K562 (cell line): ENCODE results near the gene TCF3. TPM values are rescaled to one million over a fixed set of nuclear protein-coding genes. Genes with fewer than 3 reads are reported as not detected.
A peak's percentile ranks its signal among the peaks of the same experiment; 100 is the strongest.

Source experiments
- C11orf30 ChIP-seq: fragments of 450-650 bp; IDR thresholded peaks from 2 replicates; pipeline ENCODE4 v1.6.1; 2016; ENCODE audit warnings: low read depth, mild to moderate bottlenecking
- CBX5 ChIP-seq: IDR thresholded peaks from 2 replicates; pipeline ENCODE4 v1.6.1; 2014; ENCODE audit warnings: low read depth, borderline replicate concordance
- KLF10 ChIP-seq: fragments of 250-450 bp; sonication (Bioruptor Pico); IDR thresholded peaks from 2 replicates; pipeline ENCODE4 v1.6.1; 2021; ENCODE audit warnings: matching md5 sums
- NR3C1 ChIP-seq: sonication (generic); formaldehyde crosslinking; IDR thresholded peaks from 2 replicates; pipeline ENCODE4 v1.8.1; 2022; ENCODE audit warnings: missing genetic modification reagents
- PTRF ChIP-seq: fragments of 450-650 bp; IDR thresholded peaks from 2 replicates; pipeline ENCODE4 v1.6.1; 2016; ENCODE audit warnings: mild to moderate bottlenecking, missing genetic modification characterization, missing compliant biosample characterization
- RBBP5 ChIP-seq: fragments of 200-600 bp; sonication (generic); IDR thresholded peaks from 2 replicates; pipeline ENCODE4 v1.6.1; 2012; ENCODE audit warnings: borderline replicate concordance, mild to moderate bottlenecking, low read length, control low read depth, inconsistent platforms; ENCODE audit not compliant: insufficient read depth, poor library complexity, severe bottlenecking
- SOX6 ChIP-seq: fragments of 450-650 bp; IDR thresholded peaks from 2 replicates; pipeline ENCODE4 v1.6.1; 2014; ENCODE audit warnings: mild to moderate bottlenecking
- TBP ChIP-seq: optimal IDR thresholded peaks from 2 replicates; pipeline ENCODE3; 2011; ENCODE audit warnings: low read depth, low read length, improper control_type of control experiment
- TEAD4 ChIP-seq, 2 experiments: sonication (generic) in 1 of 2; formaldehyde crosslinking in 1 of 2; IDR thresholded peaks; 2 replicates each; pipeline versions ENCODE4 v1.6.1 to v1.8.0; 2012 to 2022; ENCODE audit warnings: borderline replicate concordance in 1 of 2, inconsistent platforms in 1 of 2, low read length in 1 of 2, mild to moderate bottlenecking in 1 of 2, missing genetic modification reagents in 1 of 2
- ZBTB11 ChIP-seq, 3 experiments: fragments of 200-800 bp in 1 of 3; fragments of 250-450 bp in 1 of 3; fragments of 450-650 bp in 1 of 3; sonication (Bioruptor Pico) in 1 of 3; sonication (Bioruptor generic) in 1 of 3; formaldehyde crosslinking in 1 of 3; IDR thresholded peaks; 2 replicates each; pipeline versions ENCODE4 v1.6.1 to v1.8.0; 2016 to 2022; ENCODE audit warnings: mild to moderate bottlenecking in 2 of 3, missing genetic modification characterization in 2 of 3, missing compliant biosample characterization in 1 of 3, moderate library complexity in 1 of 3
- ZC3H11A ChIP-seq: IDR thresholded peaks from 2 replicates; pipeline ENCODE4 v1.6.1; 2012; ENCODE audit warnings: low read depth, low read length, improper control_type of control experiment
- ZNF124 ChIP-seq: sonication (generic); formaldehyde crosslinking; IDR thresholded peaks from 2 replicates; pipeline ENCODE4 v1.8.1; 2022; ENCODE audit warnings: missing genetic modification reagents
- ZNF639 ChIP-seq, 2 experiments: fragments of 200-800 bp in 1 of 2; sonication (Bioruptor generic) in 1 of 2; sonication (generic) in 1 of 2; formaldehyde crosslinking in 1 of 2; IDR thresholded peaks in 1 of 2; conservative IDR thresholded peaks in 1 of 2; 2 replicates each; pipeline versions ENCODE4 v1.5.0 to v1.6.1; 2016 to 2020; ENCODE audit warnings: missing compliant biosample characterization in 1 of 2, missing genetic modification characterization in 1 of 2, missing genetic modification reagents in 1 of 2
- ZZZ3 ChIP-seq: fragments of 450-650 bp; IDR thresholded peaks from 2 replicates; pipeline ENCODE4 v1.6.1; 2016; ENCODE audit warnings: antibody characterized with exemption, mild to moderate bottlenecking, moderate library complexity
- polyA plus RNA-seq, 8 experiments: library from polyadenylated mRNA; depleted of rRNA in 4 of 8; stranded (reverse) in 5 of 8; unstranded in 3 of 8; fragments of >200 nt; fragmentation: Nextera tagmentation in 2 of 8; fragmentation: Illumina TruSeq in 1 of 8; extraction: Ambion mirVana in 2 of 8; extraction: Trizol in 1 of 8; gene quantifications; 2 replicates each; pipeline versions ENCODE4 v1.2.1 to v1.2.3, GENCODE V29; 2011 to 2014; ENCODE audit warnings: inconsistent platforms in 1 of 8, missing spikeins in 1 of 8
- total RNA-seq, 7 experiments: library from RNA; depleted of rRNA in 6 of 7; stranded (reverse); fragments of >200 nt in 6 of 7; fragmentation: Illumina TruSeq in 2 of 7; extraction: Trizol in 2 of 7; gene quantifications; 2 replicates each; pipeline versions ENCODE4 v1.2.1 to v1.2.3, GENCODE V29; 2011 to 2021; ENCODE audit warnings: low replicate concordance in 1 of 7
- TF ChIP-seq, protein P1 (sequence below): fragments of 250-450 bp; sonication (Bioruptor Pico); IDR thresholded peaks from 2 replicates; pipeline ENCODE4 v1.4.0; 2020; ENCODE audit warnings: mild to moderate bottlenecking, moderate library complexity
- TF ChIP-seq, protein P2 (sequence below): conservative IDR thresholded peaks from 2 replicates; pipeline ENCODE4 v1.6.1; 2011; ENCODE audit warnings: low read depth, mild to moderate bottlenecking, low read length; ENCODE audit not compliant: control insufficient read depth

TCF3 gene
- total and polyA plus RNA-seq, 9 of the 15 experiments (the other 6 are each of a cell fraction or from before 2014, with no cell fraction given): 5.6 to 259 (median 84.0) TPM

- TF ChIP-seq, protein P1, sequence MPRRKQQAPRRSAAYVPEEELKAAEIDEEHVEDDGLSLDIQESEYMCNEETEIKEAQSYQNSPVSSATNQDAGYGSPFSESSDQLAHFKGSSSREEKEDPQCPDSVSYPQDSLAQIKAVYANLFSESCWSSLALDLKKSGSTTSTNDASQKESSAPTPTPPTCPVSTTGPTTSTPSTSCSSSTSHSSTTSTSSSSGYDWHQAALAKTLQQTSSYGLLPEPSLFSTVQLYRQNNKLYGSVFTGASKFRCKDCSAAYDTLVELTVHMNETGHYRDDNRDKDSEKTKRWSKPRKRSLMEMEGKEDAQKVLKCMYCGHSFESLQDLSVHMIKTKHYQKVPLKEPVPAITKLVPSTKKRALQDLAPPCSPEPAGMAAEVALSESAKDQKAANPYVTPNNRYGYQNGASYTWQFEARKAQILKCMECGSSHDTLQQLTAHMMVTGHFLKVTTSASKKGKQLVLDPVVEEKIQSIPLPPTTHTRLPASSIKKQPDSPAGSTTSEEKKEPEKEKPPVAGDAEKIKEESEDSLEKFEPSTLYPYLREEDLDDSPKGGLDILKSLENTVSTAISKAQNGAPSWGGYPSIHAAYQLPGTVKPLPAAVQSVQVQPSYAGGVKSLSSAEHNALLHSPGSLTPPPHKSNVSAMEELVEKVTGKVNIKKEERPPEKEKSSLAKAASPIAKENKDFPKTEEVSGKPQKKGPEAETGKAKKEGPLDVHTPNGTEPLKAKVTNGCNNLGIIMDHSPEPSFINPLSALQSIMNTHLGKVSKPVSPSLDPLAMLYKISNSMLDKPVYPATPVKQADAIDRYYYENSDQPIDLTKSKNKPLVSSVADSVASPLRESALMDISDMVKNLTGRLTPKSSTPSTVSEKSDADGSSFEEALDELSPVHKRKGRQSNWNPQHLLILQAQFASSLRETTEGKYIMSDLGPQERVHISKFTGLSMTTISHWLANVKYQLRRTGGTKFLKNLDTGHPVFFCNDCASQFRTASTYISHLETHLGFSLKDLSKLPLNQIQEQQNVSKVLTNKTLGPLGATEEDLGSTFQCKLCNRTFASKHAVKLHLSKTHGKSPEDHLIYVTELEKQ (CRISPR knock-in tag): no peak
- no peak for TF ChIP-seq CBX5
- no peak for TF ChIP-seq TEAD4 (IDR thresholded peaks at IDR 0.05; ENCODE audit: low read length)
- no peak for TF ChIP-seq TEAD4 (CRISPR knock-in tag; IDR thresholded peaks at IDR 0.05; ENCODE audit: borderline replicate concordance)
- no peak for TF ChIP-seq ZNF124 (CRISPR knock-in tag)
- no peak for TF ChIP-seq ZC3H11A
- peak; percentile 8 for TF ChIP-seq TBP
- TF ChIP-seq ZZZ3: no peak
- no peak for TF ChIP-seq SOX6
- TF ChIP-seq RBBP5: peak; percentile 7
- peak in 1 of 2 experiments; percentile 11; a peak in 2 of 4 replicates for TF ChIP-seq ZNF639 (CRISPR knock-in tag; conservative IDR thresholded peaks at IDR 0.05 in 1 of 2, IDR thresholded peaks at IDR 0.05 in 1 of 2)
- TF ChIP-seq KLF10 (CRISPR knock-in tag): no peak
- TF ChIP-seq PTRF (tag): no peak
- TF ChIP-seq NR3C1 (CRISPR knock-in tag): no peak
- no peak for TF ChIP-seq C11orf30
- no peak for TF ChIP-seq ZBTB11 (CRISPR knock-in tag; IDR thresholded peaks at IDR 0.05)
- TF ChIP-seq, protein P2, sequence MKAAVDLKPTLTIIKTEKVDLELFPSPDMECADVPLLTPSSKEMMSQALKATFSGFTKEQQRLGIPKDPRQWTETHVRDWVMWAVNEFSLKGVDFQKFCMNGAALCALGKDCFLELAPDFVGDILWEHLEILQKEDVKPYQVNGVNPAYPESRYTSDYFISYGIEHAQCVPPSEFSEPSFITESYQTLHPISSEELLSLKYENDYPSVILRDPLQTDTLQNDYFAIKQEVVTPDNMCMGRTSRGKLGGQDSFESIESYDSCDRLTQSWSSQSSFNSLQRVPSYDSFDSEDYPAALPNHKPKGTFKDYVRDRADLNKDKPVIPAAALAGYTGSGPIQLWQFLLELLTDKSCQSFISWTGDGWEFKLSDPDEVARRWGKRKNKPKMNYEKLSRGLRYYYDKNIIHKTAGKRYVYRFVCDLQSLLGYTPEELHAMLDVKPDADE: no peak
These were observed 59.5 kb downstream of the TCF3 start, which contains the start of gene MBD3 (continued) for GRCh38 chr19:1592755-1593500.
